CD4-positive, alpha-beta T cell treated with Interleukin-1 beta for 1 hour (primary cell): Measurements from ENCODE around the gene KCTD20.
"Not testable (repeated sequence)": the region's sequence is repeated elsewhere in the genome, so short reads cannot be mapped to it uniquely, and the experiment has no call there.

Source experiments
- DNase-seq, 2 donors: peaks; one replicate each; pipeline ENCODE4 v3.0.0-alpha.2; 2020 to 2022

Gene KCTD20

DNA sequence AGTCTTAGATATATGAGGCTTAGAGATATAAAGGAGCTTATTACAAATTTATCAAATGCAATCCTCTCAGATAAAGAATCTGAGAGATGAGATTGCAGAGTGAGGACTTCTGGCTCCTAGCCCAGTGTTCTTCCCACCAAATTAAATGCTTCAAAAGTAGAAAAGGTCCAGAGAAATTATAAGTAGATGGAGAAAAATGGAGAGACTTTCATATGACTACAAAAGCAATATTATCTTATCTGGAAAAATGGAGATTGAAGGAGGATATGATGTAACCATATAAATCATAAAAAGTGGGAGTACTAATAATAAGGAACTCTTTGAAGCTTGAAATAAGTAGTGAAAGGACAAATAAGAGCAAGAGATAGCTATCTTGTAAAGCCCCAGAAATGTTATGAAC is 2.8 kb downstream of the KCTD20 start:
- no peak for DNase-seq

DNA sequence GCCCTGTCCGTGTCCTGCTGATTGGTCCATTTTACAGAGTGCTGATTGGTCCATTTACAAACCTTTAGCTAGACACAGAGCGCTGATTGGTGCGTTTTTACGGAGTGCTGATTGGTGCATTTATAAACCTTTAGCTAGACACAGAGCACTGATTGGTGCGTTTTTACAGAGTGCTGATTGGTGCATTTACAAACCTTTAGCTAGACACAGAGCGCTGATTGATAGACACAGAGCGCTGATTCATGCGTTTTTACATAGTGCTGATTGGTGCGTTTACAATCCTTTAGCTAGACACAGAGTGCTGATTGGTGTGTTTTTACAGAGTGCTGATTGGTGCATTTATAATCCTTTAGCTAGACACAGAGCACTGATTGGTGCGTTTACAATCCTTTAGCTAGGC is 6.4 kb downstream of the KCTD20 start:
- not testable (repeated sequence) for DNase-seq

DNA sequence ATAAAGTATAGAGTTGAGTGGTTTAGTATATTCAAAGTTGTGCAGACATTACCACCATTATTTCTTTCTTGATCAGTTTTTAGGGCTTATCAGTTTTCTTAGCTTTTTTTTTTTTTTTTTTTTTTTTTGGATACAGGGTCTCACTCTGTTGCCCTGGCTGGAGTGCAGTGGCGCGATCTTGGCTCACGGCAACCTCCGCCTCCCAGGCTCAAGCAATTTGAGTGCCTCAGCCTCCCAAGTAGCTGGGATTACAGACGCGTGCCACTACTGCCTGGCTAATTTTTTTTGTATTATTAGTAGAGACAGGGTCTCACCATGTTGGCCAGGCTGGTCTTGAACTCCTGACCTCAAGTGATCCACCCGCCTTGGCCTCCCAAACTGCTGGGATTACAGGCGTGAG is 10.1 kb downstream of the KCTD20 start:
- DNase-seq, result not testable (repeated sequence)

DNA sequence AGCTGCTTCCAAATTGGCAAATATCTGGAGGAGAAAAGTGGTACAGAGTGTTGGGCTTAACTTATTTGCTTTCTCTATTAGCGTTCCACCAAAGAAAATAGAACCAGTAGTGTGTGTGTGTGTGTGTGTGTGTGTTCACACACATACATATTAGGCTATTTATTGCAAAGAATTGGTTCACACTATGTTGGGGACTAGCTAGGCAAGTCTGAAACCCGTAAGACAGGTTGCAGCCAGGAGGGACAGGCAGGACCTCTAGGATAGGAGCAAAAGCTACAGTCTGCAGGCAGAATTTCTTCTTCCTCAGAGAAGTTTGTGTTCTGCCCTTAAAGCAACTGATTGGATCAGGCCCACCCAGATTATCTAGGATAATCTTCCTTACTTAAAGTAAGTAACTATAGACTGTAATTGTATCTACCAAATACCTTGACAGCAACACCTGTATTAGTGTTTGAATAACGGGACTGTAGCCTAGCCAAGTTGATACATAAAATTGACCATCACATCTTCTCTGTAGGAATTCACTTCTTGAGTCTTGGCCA is 12.8 kb downstream of the KCTD20 start:
- no peak for DNase-seq

DNA sequence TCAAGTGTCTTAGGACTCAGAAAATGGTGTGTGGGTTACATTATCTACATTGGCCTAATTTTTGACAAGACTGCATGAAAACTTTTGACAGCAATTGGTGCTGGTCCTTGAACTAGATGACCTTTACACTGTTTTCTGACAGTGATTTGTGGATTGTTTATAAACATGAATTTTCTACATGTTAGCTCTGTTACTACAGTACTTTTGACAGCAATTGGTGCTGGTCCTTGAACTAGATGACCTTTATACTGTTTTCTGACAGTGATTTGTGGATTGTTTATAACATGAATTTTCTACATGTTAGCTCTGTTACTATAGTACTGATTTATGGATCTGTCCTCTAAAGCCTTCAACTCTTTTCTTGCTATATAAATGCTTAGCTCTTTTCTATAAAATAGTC is 16.7 kb downstream of the KCTD20 start:
- no peak for DNase-seq

DNA sequence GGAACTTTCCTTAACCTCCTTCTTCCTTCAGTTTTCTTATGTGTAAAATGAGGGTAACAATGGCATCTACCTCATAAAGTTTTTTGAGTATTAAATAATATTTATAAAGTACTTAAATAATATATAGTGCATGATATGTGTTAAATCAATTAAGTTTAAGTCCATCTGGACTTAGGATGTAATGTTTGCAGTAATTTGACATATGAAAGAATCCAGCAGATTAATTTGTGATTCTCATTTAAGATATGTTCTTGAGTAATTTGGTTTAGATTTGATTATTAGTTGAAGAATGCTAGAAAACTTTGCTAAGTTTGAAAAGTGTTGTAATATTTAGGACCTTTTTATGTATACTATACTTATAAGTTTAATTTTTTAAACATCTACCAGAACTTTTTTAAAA is 18.1 kb downstream of the KCTD20 start:
- no peak for DNase-seq

DNA sequence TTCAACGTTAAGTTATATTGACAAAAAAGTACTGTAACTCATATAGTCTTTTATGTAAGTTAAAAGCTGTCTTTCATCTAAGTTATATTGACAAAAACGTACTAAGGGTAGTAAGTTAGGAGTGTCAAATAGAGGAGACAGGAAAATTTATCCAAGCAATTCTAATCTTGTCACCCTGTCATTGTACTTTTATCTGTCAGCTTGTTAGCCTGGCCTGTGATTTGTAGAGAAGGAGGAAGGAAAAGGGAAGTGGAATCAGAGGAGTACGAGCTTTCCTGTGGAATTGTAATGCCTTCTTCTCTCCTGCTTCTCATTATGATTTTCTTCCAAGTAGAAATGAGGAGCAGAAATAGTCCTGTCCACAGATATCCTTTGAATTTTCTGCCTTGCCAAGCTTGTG is 18.8 kb downstream of the KCTD20 start:
- DNase-seq, result no peak

DNA sequence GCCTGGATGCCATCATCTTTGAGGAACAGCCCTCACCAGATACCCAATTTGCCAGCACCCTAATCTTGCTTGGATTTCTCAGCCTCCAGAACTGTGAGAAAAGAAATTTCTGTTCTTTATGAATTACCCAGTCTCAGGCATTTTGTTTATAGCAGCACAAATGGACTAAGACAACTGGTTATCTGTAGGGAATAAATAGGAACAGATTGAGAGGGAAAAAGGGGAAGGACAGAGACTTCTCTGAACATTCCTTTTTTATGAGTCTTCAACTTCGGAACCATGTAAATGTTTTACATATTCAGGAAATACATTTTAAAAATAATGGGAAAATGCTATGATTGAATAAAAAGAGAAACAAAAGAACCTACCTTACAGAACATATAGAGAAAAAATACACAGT is 20.9 kb downstream of the KCTD20 start:
- no peak for DNase-seq

DNA sequence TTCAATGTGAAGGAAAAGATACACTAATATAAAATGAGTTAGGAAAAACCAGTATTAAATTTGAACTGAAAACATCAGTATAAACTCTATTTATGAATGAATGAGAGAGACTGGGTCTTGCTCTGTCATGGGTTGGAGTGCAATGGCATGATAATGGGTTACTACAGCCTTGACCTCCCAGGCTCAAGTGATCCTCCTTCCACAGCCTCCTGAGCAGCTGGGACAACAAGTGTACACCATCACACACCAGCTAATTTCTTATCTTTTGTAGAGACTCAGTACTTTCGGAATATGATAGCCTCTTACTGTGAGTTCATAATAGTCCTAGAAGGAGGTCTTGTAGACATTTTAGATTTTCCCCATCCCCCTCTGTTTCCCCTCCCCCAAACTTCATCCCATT is 21.4 kb downstream of the KCTD20 start:
- no peak for DNase-seq

DNA sequence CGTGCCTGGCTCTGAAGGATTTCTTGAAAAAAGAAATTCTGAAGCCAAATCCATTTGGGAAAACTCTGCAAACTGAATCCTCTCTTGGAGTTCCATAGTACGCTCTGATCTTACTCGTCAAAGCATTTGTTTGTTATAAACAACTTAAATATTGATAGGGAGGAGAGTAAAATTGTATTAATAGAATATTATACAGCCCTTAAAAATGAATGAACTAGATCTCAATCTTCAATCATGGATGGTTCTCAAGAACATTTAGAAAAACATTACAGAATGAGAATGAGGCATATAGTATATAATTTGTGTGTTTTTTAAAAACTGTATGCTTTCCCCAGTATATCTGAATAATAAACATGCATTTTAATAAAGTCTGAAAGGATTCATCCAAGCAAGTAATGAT is 24.8 kb downstream of the KCTD20 start:
- no peak for DNase-seq

DNA sequence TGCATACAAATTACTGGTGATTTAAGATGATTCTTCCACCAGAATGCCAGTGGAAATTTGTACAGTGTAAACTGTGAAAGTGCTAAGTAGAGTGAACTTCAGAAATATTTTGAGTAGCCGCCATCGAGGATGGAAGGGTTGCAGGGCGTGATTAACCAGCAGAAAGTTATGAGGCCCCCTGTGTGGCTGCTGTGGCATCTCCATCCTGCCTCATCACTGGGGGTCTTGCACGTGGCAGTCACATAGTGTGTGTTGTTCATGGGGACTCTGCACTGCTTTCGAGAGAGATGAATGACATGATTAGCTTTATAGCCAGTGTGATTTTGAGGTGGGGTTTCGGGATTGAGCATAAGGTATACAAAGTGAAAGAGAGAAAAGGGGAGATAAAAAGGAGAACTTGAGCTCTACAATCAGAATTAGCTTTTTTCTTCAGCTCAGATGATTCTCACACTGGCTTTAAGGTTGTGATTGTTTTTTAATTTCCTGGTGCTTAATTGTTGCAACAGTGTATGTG is 26.4 kb downstream of the KCTD20 start:
- DNase-seq, result no peak

DNA sequence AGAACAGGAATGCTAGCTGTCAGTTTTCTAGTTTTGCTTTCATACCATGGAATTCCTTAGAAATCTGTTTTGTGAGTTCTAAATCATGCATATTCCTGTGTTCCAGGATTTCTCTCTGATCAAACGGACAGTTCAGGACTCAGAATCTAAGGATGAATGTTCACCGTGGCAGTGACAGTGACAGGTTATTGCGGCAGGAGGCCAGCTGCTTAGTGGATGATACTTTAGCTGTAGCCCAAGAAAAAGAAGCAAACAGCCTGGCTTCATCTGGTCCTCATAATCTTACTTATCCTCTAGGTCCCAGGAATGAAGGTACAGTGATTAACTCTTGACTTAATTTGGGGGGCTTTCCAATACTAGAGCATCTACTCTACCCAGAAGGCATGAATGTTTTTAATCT is 27.1 kb downstream of the KCTD20 start:
- no peak for DNase-seq

DNA sequence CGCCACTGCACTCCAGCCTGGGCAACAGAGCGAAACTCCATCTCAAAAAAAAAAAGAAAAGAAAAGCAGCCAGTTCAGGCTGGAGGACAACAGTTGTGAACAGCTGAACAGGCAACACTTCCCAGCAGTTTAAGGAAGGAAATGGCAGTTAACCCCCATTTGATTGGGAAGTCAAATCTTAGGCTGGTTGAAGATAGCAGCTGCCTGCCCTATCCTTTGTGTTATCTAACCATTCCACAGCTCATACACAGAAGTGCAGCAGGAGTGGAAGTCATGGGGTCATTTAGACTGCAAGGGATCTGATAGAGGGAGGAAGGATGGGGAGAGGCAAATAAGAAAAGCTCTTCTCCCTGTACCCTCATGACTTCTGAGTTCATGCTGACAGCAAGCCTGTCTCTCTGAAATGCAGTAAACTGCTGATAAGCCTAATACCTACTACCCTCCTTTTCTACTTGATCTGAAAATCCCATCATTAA is 35.3 kb downstream of the KCTD20 start:
- DNase-seq, result no peak

DNA sequence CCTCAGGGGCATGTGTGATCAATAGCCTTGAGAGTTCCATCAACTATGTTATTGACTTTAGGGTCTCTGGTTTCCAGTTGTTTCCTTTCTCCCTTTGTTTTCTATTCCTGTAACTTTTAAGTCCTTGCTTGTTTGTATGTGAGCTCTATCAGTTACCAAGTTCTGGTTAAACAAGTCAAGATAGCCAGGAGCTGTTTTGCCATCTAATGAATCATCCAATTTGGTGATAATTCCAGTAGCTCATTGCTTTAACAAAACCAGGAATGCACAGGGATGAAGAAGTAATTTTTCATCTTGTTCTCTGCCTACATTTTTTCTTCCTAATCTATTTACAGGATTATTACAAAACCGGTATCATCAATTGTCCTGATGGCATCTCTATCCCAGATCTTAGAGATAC is 36.5 kb downstream of the KCTD20 start:
- no peak for DNase-seq

DNA sequence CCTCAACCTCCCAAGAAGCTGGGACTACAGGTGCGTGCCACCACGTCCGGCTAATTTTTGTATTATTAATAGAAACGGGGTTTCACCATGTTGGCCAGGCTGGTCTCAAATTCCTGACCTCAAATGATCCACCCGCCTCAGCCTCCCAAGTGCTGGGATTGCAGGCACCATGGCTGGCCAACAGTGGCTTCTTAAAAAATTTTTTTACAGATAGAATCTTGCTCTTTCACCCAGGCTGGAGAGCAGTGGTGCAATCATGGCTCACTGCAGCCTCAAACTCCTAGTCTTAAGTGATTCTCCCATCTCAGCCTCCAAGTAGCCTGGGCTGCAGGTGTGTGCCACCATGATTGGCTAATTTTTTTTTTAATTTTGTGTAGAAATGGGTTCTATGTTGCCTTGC is 40.5 kb downstream of the KCTD20 start:
- not testable (repeated sequence) for DNase-seq

DNA sequence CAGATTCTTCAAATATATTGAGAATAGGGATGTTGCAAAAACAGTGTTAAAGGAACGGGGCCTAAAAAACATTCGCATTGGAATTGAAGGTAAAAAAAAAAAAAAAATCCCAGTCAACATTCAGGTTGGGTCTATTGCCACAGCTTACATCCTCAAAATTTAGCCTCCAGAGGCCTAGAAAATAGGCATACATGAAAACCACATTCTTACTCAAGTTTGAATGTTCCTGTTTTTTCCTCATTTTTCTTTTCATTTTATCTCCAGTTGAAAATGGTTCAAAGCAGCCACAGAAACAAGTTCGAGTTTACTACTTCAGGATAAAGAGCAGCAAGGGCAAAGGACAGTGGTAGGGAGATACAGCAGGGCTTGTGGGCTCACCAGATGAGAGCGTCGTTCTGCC is 41.9 kb downstream of the KCTD20 start:
- no peak for DNase-seq

DNA sequence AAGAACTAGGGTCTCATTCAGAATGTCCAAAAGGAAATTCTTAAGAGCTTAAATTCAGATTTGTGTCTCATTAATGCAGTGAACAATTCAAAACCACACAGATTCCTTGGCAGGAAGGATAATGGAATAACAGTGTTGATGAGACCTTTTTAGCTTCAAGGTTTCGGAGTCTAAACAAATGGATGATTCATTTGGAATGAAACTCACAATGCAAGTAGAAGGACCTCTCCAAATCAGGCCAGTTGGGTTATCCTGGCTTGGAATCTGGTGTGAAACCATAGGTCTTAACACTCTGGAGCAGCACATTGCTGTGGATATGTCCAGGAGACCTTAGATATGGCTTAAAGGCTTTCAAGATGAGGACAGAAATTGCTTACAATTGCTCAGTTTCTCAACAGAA is 44.9 kb downstream of the KCTD20 start:
- no peak for DNase-seq

DNA sequence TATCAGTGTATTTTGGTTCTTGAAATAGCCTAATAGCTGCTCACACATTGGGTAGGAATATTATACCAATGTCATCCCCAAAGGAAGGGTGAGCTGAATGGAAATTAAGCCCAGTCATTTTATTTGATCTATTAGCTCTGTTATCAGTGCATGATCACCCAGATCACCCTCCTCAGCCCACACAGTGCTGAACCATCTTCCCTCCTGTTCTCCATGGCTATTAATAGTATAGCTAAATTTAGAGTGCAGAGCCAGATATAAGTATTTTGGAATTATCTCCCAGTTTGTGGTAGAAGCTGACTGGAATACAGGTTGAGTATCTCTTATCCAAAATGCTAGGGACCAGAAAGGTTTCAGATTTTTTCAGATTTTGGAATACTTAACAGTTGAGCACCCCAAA is 45.4 kb downstream of the KCTD20 start:
- no peak for DNase-seq

DNA sequence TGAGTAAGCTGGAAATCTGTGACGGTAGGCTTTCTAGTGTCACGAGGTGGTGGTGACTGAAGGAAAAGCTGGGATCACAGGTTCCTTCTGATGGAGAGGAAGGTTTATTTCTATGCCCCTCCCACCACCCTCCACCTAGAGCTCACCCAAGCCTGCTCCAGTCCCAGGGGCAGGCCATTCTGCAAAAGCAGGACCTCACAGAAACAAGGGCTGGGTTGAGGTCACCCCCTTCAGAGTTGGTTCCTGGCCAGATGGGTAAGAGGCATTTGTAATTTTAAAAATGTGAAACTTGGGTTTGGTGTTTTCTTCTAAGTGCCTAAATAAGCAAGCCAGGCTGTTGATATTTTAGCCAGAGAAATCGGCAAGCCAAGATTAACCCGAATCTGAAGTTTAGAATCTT is 46.6 kb downstream of the KCTD20 start:
- no peak for DNase-seq

DNA sequence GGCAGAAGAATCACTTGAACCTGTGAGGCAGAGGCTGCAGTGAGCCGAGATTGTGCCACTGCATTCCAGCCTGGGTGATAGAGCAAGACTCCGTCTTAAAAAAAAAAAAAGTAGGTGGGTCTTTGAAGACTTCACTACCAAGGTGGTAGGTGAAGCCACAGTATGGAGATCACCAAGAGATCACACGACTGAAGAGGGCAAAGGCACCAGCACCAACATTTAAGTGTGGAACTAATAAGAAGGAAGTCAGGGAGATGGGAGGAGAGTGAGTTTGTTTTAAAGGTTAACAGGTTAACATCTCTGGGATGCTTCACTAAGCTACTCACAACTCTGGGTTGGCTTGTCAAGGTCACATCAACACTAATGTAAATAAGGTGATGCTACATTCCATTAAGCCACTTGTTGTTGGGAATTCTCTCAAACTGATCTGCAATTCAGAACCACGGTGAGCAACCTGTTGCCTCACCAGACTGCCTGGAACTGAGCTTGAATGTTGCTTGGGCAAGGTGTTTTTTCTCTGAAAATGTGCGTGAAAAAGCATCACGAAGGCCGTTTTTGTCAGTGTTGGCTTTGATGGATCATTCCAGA is 48.7 kb downstream of the KCTD20 start:
- no peak for DNase-seq

DNA sequence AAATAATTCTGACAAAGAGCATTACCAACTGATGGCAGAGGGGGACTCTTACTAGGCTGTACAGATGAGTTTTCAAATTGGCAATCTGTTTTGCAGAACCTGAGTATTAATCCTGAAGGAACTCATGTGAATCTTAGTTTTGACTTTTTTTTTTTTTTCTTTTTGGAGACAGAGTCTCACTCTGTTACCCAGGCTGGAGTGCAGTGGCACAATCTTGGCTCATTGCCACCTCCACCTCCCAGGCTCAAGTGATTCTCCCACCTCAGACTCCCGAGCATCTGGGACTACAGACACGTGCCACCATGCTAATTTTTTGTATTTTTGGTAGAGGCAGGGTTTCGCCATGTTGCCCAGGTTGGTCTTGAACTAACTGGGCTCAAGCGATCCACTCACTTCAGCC is 49.3 kb downstream of the KCTD20 start:
- DNase-seq, result no peak

DNA sequence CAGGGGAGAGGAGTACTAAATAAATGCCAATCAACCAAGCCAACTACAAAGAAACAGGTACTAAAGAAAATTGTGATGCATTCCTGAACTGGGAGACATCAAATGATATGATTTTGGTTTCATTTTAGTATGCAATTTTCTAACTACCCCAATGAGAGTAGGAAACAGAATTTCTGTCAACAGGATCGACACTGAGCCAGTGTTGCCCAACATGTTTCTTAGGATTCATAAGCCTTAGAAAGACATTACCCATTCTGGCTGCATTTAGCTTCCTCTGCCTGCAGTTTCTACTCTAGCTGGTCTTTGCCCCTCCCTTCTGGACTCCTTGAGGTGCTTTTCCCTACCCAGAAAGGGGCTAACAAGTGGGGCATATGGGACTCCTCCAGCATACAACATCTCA is 49.8 kb downstream of the KCTD20 start:
- no peak for DNase-seq

DNA sequence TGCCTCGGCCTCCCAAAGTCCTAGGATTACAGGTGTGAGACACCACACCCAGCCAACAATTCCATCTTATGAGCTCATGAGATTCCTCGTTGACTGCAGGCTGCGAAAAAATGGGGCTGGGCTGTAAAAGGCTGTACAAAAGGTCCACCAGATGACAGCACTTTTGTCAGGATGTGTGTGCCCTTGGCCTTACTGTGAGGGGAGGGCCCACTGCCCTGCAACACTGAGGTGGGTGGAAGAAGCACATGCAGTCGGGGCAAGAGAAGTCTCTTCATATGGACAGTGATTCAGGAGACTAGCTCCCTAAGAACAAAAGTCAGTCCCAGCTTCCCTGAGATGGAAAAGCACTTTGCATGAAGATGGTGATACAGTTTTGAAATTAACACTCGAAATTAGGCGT is 50.5 kb downstream of the KCTD20 start:
- DNase-seq, result no peak

DNA sequence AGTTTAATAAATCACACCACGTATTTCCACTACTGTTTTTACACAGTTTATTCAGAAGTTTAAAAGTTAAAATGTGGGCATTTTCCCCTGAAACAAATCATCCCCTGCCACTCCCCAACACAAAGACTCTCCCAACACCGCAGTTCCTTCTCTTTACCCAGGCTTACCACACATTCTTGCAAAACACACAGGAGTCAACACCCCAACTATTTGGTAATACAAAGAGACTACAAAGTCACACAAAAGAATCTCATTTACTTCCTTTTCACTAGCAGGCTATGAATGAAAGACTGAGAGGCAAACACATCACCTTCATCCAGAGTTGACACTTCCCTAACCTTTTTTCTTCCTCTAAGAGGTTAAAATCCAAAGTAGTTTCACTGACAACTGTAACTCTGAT is 51.1 kb downstream of the KCTD20 start:
- DNase-seq, result peak in 1 of 2 donors; percentile 14

DNA sequence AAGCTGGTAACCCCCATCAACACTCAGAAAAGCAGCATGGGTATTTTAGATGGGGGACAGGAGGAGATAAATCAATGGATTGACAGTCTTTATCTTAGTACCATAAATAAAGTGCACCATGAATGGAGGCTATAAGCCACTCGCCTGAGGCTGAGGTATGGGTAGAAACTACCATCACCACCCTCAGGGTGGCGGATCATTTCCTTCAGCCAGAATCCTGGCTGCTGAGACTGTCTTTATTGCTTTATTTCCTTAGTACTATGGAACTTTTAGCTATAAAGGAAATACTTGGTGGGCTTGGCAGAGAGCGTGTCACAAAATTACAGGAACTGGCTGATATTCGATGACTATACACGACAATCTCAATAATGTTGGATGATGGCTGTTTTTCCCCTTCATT is 52.3 kb downstream of the KCTD20 start:
- DNase-seq, result no peak
